ENCODE measurements around the gene MAPK4.

Gene MAPK4

GRCh38 chr18:50654658-50655550 lies 95.0 kb downstream of the MAPK4 start:
- no peak for DNase-seq (ENCODE audit: low spot score)
- in situ Hi-C loops (cut with MboI; ENCODE audit: low pct_unique_long_range_greater_than_20kb, low sequenced_read_pairs, unreplicated experiment) = no loop called here
- no peak for TF ChIP-seq CTCF (IDR thresholded peaks at IDR 0.05; ENCODE audit: extremely low read depth, insufficient read depth, missing control alignments)

- no peak for TF ChIP-seq CTCF (IDR thresholded peaks at IDR 0.05; ENCODE audit: extremely low read depth, insufficient read depth, missing control alignments)
- in situ Hi-C loops (cut with MboI; ENCODE audit: low pct_unique_long_range_greater_than_20kb, low sequenced_read_pairs, unreplicated experiment) = no loop called here
- DNase-seq (ENCODE audit: low spot score) = no peak
Measured at GRCh38 chr18:50656396-50656795, 96.5 kb downstream of the MAPK4 start.

- no peak for TF ChIP-seq CTCF (IDR thresholded peaks at IDR 0.05; ENCODE audit: extremely low read depth, insufficient read depth, missing control alignments)
- no peak for DNase-seq (ENCODE audit: low spot score)
- in situ Hi-C loops (cut with MboI; ENCODE audit: low pct_unique_long_range_greater_than_20kb, low sequenced_read_pairs, unreplicated experiment) = no loop called here
Measured at GRCh38 chr18:50656841-50657470, 97.1 kb downstream of the MAPK4 start.

GRCh38 chr18:50658601-50659000 lies 98.7 kb downstream of the MAPK4 start:
- no peak for DNase-seq (ENCODE audit: low spot score)
- TF ChIP-seq CTCF (IDR thresholded peaks at IDR 0.05; ENCODE audit: extremely low read depth, insufficient read depth, missing control alignments) = no peak
- in situ Hi-C loops (cut with MboI; ENCODE audit: low pct_unique_long_range_greater_than_20kb, low sequenced_read_pairs, unreplicated experiment) = no loop called here

- DNase-seq (ENCODE audit: low spot score) = no peak
- no peak for TF ChIP-seq CTCF (IDR thresholded peaks at IDR 0.05; ENCODE audit: extremely low read depth, insufficient read depth, missing control alignments)
- in situ Hi-C loops (cut with MboI; ENCODE audit: low pct_unique_long_range_greater_than_20kb, low sequenced_read_pairs, unreplicated experiment) = no loop called here
Measured at GRCh38 chr18:50659091-50660003, 99.5 kb downstream of the MAPK4 start.

- no peak for DNase-seq (ENCODE audit: low spot score)
- TF ChIP-seq CTCF (IDR thresholded peaks at IDR 0.05; ENCODE audit: extremely low read depth, insufficient read depth, missing control alignments) = no peak
- in situ Hi-C loops (cut with MboI; ENCODE audit: low pct_unique_long_range_greater_than_20kb, low sequenced_read_pairs, unreplicated experiment) = no loop called here
Measured at GRCh38 chr18:50661013-50661412, 101.1 kb downstream of the MAPK4 start.

All from GM13977 (cell line).